Measurements from ENCODE around the gene EPAS1.
A peak's percentile ranks its signal among the peaks of the same experiment; 100 is the strongest.

Gene EPAS1

GRCh38 chr2:46428911-46429436 lies 131.8 kb downstream of the EPAS1 start:
- TF ChIP-seq CTCF (IDR thresholded peaks at IDR 0.05; ENCODE audit: poor library complexity, severe bottlenecking): no peak
- Histone ChIP-seq H3K4me1 (ENCODE audit: insufficient read depth, poor library complexity, severe bottlenecking) (no peaks in the 10 kb centered on the region), H3K9me3 (ENCODE audit: severe bottlenecking) (no peaks in the 10 kb centered on the region), H3K27me3 (ENCODE audit: insufficient read depth, poor library complexity, severe bottlenecking) (no peaks in the 10 kb centered on the region), H3K4me3 (ENCODE audit: severe bottlenecking) (no peak overlapping the region), H3K36me3 (ENCODE audit: low read depth) (no peaks in the 10 kb centered on the region), H3K27ac (ENCODE audit: poor library complexity, severe bottlenecking) (no peak overlapping the region)
- DNase-seq (ENCODE audit: low spot score): no peak
- ATAC-seq (ENCODE audit: low read depth): no peak

- no peaks in the 10 kb centered on the region for H3K36me3 ChIP-seq (ENCODE audit: low read depth)
- no peak for TF ChIP-seq CTCF (IDR thresholded peaks at IDR 0.05; ENCODE audit: poor library complexity, severe bottlenecking)
- DNase-seq (ENCODE audit: low spot score) (no peak), ATAC-seq (ENCODE audit: low read depth) (no peak)
- H3K4me1 ChIP-seq (ENCODE audit: insufficient read depth, poor library complexity, severe bottlenecking): peaks cover 9% of the 10 kb centered on the region
- H3K9me3 ChIP-seq (ENCODE audit: severe bottlenecking): no peaks in the 10 kb centered on the region
- H3K27me3 ChIP-seq (ENCODE audit: insufficient read depth, poor library complexity, severe bottlenecking): no peaks in the 10 kb centered on the region
- H3K27ac ChIP-seq (ENCODE audit: poor library complexity, severe bottlenecking): no peak overlapping the region
- H3K4me3 ChIP-seq (ENCODE audit: severe bottlenecking): no peak overlapping the region
Observed at GRCh38 chr2:46430413-46430812, 133.2 kb downstream of the EPAS1 start.

- H3K4me1 ChIP-seq (ENCODE audit: insufficient read depth, poor library complexity, severe bottlenecking): peaks cover 13% of the 10 kb centered on the region
- TF ChIP-seq CTCF (IDR thresholded peaks at IDR 0.05; ENCODE audit: poor library complexity, severe bottlenecking): no peak
- no peak overlapping the region for H3K27ac ChIP-seq (ENCODE audit: poor library complexity, severe bottlenecking)
- DNase-seq (ENCODE audit: low spot score): no peak
- H3K9me3 ChIP-seq (ENCODE audit: severe bottlenecking): no peaks in the 10 kb centered on the region
- no peak for ATAC-seq (ENCODE audit: low read depth)
- no peaks in the 10 kb centered on the region for H3K36me3 ChIP-seq (ENCODE audit: low read depth)
- no peaks in the 10 kb centered on the region for H3K27me3 ChIP-seq (ENCODE audit: insufficient read depth, poor library complexity, severe bottlenecking)
- no peak overlapping the region for H3K4me3 ChIP-seq (ENCODE audit: severe bottlenecking)
Observed at GRCh38 chr2:46430992-46431391, 133.8 kb downstream of the EPAS1 start.

- Histone ChIP-seq H3K27ac (ENCODE audit: poor library complexity, severe bottlenecking) (no peak overlapping the region), H3K4me1 (ENCODE audit: insufficient read depth, poor library complexity, severe bottlenecking) (peaks cover 13% of the 10 kb centered on the region), H3K27me3 (ENCODE audit: insufficient read depth, poor library complexity, severe bottlenecking) (no peaks in the 10 kb centered on the region), H3K9me3 (ENCODE audit: severe bottlenecking) (no peaks in the 10 kb centered on the region), H3K4me3 (ENCODE audit: severe bottlenecking) (no peak overlapping the region), H3K36me3 (ENCODE audit: low read depth) (no peaks in the 10 kb centered on the region)
- TF ChIP-seq CTCF (IDR thresholded peaks at IDR 0.05; ENCODE audit: poor library complexity, severe bottlenecking): no peak
- DNase-seq (ENCODE audit: low spot score) (no peak), ATAC-seq (ENCODE audit: low read depth) (no peak)
Observed at GRCh38 chr2:46431481-46432235, 134.5 kb downstream of the EPAS1 start.

- DNase-seq (ENCODE audit: low spot score) (no peak), ATAC-seq (ENCODE audit: low read depth) (peak; percentile 92)
- Histone ChIP-seq H3K4me1 (ENCODE audit: insufficient read depth, poor library complexity, severe bottlenecking) (peaks cover 13% of the 10 kb centered on the region), H3K4me3 (ENCODE audit: severe bottlenecking) (no peak overlapping the region), H3K36me3 (ENCODE audit: low read depth) (no peaks in the 10 kb centered on the region), H3K27ac (ENCODE audit: poor library complexity, severe bottlenecking) (peak overlapping the region; percentile 2), H3K9me3 (ENCODE audit: severe bottlenecking) (no peaks in the 10 kb centered on the region), H3K27me3 (ENCODE audit: insufficient read depth, poor library complexity, severe bottlenecking) (no peaks in the 10 kb centered on the region)
- TF ChIP-seq CTCF (IDR thresholded peaks at IDR 0.05; ENCODE audit: poor library complexity, severe bottlenecking): no peak
Observed at GRCh38 chr2:46434851-46435273, 137.7 kb downstream of the EPAS1 start.

All from RWPE2 (cell line).